ENCODE data around the gene TNFRSF4. TPM values are rescaled to one million over a fixed set of nuclear protein-coding genes. Genes with fewer than 3 reads are reported as not detected.

Gene TNFRSF4
- total and polyA plus RNA-seq, 2 of the 8 experiments (the other 6 are each of a cell fraction or from before 2014, with no cell fraction given): 0.06 TPM; not detected in 1

GRCh38 chr1:1241588-1242219, 27.8 kb upstream of the TNFRSF4 start (continued):
- no peak for TF ChIP-seq CHD7 (IDR thresholded peaks at IDR 0.05; ENCODE audit: insufficient replicate concordance, low read length)
- TF ChIP-seq BCL11A (IDR thresholded peaks at IDR 0.05; ENCODE audit: low read depth in 2 of 2, low read length in 2 of 2): no peak
- TF ChIP-seq CEBPB (IDR thresholded peaks at IDR 0.05; ENCODE audit: low read depth, low read length): no peak
- no peak for TF ChIP-seq EZH2 (IDR thresholded peaks at IDR 0.05; ENCODE audit: low read depth, low read length, severe bottlenecking)
- TF ChIP-seq SUZ12 (IDR thresholded peaks at IDR 0.05; ENCODE audit: low read length): no peak
- TF ChIP-seq PHF8 (conservative IDR thresholded peaks at IDR 0.05; ENCODE audit: low read depth, low read length): no peak
- no peak for TF ChIP-seq ASH2L (IDR thresholded peaks at IDR 0.05; ENCODE audit: low read length)
